ENCODE results near the gene MTNR1A.

- TF ChIP-seq POLR2A (IDR thresholded peaks at IDR 0.05): no peak
- no peak for TF ChIP-seq CTCF (IDR thresholded peaks at IDR 0.05)
- TF ChIP-seq EP300 (IDR thresholded peaks at IDR 0.05): no peak
Observed at GRCh38 chr4:186561748-186562147, 6.4 kb upstream of the MTNR1A start.

All from ovary (tissue), 3 donors.